A172 (cell line): ENCODE measurements around the gene PAIP2B. TPM values are rescaled to one million over a fixed set of nuclear protein-coding genes. Genes with fewer than 3 reads are reported as not detected.
"Not testable (repeated sequence)": the region's sequence is repeated elsewhere in the genome, so short reads cannot be mapped to it uniquely, and the experiment has no call there.

Experiments
- DNase-seq: peaks from one replicate; pipeline ENCODE4 v3.0.0-alpha.2; 2015; ENCODE audit warnings: low spot score
- total RNA-seq: library from RNA; depleted of rRNA; stranded (reverse); fragments of >200 nt; shearing (Covaris generic); gene quantifications from 2 replicates; pipeline ENCODE4 v1.2.3, GENCODE V29; 2014

Gene PAIP2B
- total RNA-seq, 1 experiment from 2014 or later: 0.28 TPM

DNA sequence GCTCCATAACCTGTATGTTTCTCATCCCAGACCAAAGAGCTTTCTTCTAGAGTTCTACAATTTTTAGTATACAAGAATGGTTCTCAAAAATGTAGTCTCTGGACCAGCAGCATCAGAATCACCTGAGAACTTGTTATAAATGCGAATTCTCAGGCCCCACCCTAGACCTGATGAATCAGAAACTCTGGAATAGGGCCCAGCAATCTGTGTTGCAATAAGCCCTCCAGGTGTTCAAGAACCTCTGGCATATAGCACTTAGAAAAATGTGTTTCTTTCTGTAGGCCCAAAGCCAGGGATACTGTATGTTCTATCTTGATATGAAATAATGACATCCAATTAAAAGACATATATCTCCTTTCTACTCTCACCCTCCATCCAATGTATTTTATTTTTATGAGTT lies 10.4 kb downstream of the PAIP2B start:
- DNase-seq: no peak

- DNase-seq: no peak
These were observed 11.5 kb downstream of the PAIP2B start for GRCh38 chr2:71215447-71215846.

DNA sequence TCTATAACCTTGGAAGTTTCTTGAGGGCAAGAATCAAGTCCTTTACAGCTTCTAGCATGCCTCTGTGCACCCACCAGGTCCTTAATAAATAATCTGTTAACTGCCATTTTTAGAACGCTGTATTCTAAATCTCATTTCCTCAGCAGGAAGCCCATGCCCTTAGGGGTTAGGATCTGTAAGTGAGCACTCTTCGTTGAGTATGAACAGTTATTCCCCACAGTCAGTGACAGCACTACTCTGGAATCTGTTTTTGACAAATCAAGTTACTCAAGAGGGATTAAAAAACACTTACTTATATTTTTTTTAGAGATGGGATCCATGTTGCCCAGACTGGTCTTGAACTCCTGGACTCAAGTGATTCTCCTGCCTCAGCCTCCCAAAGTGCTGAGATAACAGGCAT lies 14.6 kb downstream of the PAIP2B start:
- DNase-seq: no peak

- no peak for DNase-seq
These were observed 16.6 kb downstream of the PAIP2B start for GRCh38 chr2:71210292-71210691.

DNA sequence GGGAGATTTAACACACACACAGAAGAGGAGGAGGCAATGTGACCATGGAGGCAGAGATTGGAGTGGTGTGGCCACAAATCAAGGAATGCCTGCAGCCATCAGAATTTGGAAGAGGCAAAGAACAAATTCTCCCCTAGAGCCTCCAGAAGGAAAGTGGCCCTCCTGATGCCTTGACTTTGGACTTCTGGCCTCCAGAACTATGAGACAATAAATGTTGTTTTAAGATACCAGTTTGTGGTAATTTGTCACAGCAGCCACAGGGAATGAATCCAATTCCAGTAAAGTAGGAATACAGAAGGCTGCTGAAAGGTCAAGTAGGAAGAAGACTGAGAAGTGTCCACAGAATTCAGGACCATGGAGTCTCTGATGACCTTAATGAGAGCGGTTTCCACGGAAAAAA lies 18.1 kb downstream of the PAIP2B start:
- no peak for DNase-seq

- DNase-seq: no peak
These were observed 19.3 kb downstream of the PAIP2B start for GRCh38 chr2:71207601-71208000.

- no peak for DNase-seq
These were observed 20.6 kb downstream of the PAIP2B start for GRCh38 chr2:71206271-71206670.

GRCh38 chr2:71191570-71191943 lies 35.3 kb downstream of the PAIP2B start:
- DNase-seq: no peak

DNA sequence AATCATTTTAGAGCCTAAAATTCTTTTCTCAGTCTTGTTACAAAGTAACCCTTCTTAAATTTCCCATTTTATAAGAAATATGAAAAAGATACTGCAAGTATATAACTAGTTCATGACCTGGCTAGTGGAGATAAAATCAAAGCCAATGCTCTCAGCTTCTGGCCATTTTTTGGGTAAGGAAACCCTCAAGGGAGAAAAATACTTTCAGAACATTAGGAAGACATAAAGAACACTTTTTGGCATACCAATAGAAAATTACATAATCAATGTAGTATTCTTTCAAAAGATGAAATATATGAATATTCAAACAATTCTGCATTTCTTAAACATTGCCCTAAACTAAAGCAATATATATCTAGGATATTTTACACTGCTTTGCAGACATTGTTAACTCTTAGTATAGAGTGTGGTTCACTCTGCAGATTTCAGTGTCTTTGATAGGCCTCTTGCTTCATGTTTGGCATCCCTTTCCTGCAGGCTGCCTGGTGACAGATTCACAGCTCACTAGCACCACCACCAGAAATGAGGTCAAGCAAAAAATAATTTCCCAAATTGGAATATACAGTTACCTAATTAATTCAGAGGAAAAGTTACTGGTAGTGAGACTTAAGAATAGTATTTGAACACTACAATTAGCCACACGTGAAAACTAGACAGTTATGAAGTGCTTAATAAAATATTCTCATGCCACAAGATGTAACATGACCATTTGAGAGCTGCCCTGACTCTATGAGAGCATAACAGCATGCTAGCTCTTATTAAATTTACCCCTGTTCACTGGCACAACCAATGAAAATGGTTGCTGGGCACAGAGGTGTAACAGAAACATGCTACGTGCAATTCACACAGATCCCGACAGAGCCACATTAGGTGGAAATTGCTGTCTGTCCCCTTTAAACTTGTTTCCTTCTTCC lies 36.0 kb downstream of the PAIP2B start:
- DNase-seq: peak; percentile 8

- no peak for DNase-seq
These were observed 39.3 kb downstream of the PAIP2B start for GRCh38 chr2:71187589-71187988.

- no peak for DNase-seq
These were observed 39.9 kb downstream of the PAIP2B start for GRCh38 chr2:71186973-71187372.

- not testable (repeated sequence) for DNase-seq
These were observed 43.4 kb downstream of the PAIP2B start for GRCh38 chr2:71183306-71184115.

DNA sequence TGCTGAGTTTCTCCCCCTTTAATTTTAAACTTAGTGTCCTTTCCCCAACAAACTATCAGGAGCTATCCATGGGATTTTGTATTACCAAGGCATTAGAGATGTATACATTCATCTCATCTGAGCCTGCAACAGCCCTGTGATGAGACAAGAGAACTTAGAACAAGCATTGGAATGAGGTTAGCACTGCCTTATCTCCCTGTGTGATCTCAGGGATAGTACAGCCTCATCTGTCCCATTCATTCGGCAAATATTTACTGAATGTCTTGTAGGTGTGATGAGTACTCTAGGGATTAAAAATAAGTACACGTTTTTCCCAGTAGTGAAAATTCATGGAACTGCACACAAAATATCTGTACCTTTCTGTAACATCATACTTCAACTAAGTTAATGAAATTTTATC lies 45.6 kb downstream of the PAIP2B start:
- no peak for DNase-seq

GRCh38 chr2:71178836-71179235 lies 48.1 kb downstream of the PAIP2B start:
- DNase-seq: not testable (repeated sequence)

DNA sequence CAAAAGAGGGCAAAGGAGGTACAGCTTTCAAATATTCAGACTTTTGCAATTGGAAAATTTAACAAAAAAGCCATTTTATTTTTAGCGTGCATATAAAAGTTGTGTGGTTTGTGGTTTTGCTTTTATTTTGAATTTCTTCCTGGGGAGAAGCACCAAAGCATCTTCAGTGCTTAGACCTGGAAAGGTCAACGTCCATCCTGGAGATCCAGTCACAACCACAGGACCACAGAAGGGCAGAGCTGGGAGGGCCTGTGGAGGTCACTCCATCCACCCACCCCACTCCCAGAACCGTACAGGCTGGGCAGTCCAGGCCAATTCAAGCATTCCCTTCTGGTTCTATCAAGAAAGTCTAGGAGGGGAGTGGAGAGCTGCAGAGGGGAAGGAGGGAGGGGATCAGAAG lies 52.7 kb downstream of the PAIP2B start:
- DNase-seq: no peak

- no peak for DNase-seq
These were observed 53.8 kb downstream of the PAIP2B start for GRCh38 chr2:71173096-71173495.

DNA sequence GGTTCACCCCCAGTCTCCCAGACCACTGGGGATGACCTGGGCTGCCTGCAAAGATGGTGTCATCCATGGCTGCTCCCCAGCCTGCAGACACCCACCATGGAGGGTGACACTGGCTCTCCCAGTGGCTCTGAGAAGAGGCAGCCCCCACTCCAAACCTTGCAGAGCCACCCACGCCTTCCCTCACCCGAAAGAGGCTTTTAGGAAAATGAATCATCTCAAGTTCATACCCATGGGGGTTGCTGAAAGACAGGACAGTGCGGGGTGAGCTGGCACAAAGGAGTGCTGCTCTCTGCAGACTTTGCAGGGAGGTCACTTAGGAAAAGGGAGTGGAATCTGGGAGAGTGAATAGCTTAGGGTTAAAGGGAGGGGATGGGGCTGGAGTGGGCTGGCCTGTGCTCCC lies 60.1 kb downstream of the PAIP2B start:
- no peak for DNase-seq

DNA sequence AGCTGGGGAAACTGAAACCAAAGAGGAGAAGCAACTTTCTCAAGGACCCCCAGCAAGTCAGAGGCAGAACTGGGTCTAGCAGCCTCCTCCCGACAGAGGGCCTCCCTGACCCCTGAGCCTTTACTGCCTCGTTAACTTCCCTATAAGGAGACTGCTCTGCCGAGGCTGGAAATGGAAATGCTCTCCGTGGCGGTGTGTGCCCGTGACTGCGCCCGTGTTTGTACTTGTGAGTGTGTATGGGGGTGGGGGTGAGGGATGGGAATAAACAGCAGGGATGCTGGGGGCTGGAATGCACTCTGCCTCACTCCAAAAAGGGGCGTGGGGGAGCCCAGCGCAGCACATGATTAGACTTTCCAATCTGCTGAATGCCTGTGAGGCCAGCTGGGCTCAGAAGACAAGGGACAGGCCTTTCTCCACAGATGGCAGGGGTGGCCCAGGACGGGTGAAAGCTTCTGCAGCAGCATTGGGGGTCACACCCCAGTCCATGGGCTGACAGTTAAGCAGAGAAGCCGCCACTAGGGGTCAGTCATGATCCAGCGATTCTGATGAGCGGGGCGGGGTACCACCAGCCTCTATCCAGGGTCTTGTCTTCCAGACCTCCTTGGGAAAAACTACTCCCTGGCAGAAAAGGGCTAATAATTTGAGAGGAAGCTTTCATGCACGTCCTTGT lies 69.6 kb downstream of the PAIP2B start:
- peak; percentile 31 for DNase-seq

DNA sequence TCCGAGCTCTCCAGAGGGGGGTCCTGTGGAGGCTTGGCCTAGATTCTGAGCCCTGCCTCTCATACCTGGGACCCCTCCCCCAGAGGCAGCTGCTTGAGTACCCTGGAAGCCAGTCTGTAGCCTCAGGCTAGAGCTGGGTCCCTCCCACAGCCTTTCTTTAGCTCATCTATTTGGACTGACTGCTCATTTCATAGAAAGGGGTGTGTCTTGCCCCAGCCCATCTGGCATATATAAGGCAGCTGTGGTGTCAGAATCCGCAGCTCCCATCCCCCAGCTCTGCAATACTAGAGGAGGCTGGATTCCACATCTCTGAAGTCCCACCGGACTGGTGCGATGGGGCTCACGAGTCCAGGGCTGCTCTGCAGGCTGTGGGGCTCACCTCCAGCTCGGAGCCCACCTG lies 70.3 kb downstream of the PAIP2B start:
- peak; percentile 16 for DNase-seq

- no peak for DNase-seq
These were observed 71.1 kb downstream of the PAIP2B start for GRCh38 chr2:71155846-71156245.

DNA sequence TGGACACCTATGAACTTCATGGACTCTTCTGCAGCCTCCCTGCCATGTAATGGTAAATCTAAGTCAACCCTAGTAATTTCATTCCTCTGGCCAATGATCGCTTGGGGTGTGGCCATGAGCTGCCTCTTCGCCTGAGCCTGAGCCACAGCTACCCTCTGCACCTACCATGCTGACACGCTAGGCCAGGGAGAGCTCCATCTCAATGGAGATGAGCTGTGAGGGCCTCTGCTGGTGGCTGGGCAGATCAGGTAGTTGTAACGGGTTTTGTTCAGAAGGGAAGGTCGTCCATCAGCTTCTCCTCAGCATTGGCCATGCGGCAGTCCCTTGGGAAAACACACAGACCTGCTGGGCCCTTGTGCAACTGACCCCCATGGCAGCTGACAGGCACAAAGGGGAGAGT lies 72.1 kb downstream of the PAIP2B start:
- DNase-seq: no peak

DNA sequence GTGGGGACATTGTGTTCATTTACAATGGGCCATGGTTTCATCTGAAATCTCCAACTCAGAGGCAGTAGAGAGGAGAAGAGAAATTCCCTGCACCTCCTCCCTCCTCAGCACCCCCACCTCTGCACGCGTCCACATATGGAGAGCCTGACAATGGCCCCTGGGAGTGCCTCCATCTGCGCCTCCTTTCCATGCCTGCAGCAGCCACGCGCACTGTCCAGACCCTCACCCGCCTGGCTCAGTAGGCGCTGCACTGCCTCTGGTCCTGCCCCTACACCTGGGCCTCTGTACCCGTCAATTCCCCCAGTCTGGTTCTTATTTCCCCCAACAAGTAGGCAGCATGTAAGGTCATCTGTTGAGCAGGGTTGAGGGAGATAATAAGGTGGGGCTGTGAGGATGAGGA lies 72.6 kb downstream of the PAIP2B start:
- DNase-seq: no peak
